ENCODE results near the gene TLE1.
A peak's percentile ranks its signal among the peaks of the same experiment; 100 is the strongest.

TLE1 gene

GRCh38 chr9:81661339-81661738 is 28.0 kb downstream of the TLE1 start:
- no peak overlapping the region for H2AFZ ChIP-seq (ENCODE audit: low read depth, low read length)
- no peaks in the 10 kb centered on the region for H3K36me3 ChIP-seq (replicated peaks; ENCODE audit: low read depth, low read length)
- H4K20me1 ChIP-seq (ENCODE audit: insufficient read depth, low read length) = no peaks in the 10 kb centered on the region
- no peak overlapping the region for H3K4me2 ChIP-seq (ENCODE audit: low read length)
- no peak overlapping the region for H3K9ac ChIP-seq (ENCODE audit: low read length)
- H3K9me3 ChIP-seq (ENCODE audit: insufficient read depth, low read length) = 0 out of 2 replicates have a peak, but pooled peaks cover 4% of the 10 kb centered on the region
- H3K4me3 ChIP-seq (ENCODE audit: low read length) = no peak overlapping the region
- peaks cover 26% of the 10 kb centered on the region for H3K27me3 ChIP-seq (ENCODE audit: low read depth, low read length)
- H3K27ac ChIP-seq (ENCODE audit: low read length) = no peak overlapping the region
- no peak for TF ChIP-seq EZH2phosphoT487 (IDR thresholded peaks at IDR 0.05; ENCODE audit: low read depth)
- TF ChIP-seq CTCF (IDR thresholded peaks at IDR 0.05; ENCODE audit: low read depth, low read length) = no peak
- peaks cover 37% of the 10 kb centered on the region for H3K4me1 ChIP-seq (ENCODE audit: low read length)
- no peaks in the 10 kb centered on the region for H3K79me2 ChIP-seq (ENCODE audit: low read length)

DNA sequence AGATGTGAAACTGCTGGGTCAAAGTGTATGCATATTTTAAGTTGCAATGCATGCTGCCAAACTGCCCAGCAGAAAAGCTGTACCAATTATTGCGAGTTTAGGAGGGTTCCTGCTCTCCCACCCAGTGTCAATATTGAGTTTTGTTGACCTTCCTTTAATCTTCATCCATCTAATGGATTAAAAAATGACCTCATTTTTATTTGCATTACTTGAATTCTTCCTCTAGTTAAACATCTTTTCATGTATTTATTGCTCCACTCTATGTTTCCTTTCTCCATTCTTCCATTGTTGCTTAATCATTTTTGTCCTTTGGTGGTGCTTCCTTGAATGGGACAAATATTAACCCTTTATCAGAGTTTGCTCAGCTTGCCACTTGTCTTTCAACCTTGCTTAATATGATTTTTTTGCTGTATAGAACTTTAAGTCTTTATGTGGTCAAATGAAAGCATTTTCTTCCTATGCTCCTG is 32.4 kb downstream of the TLE1 start:
- Histone ChIP-seq H3K4me2 (ENCODE audit: low read length) (no peak overlapping the region), H3K36me3 (replicated peaks; ENCODE audit: low read depth, low read length) (no peaks in the 10 kb centered on the region)

GRCh38 chr9:81656004-81656403 is 33.3 kb downstream of the TLE1 start:
- H3K4me3 ChIP-seq (ENCODE audit: low read length) = peak overlapping the region; percentile 73
- no peak overlapping the region for H2AFZ ChIP-seq (ENCODE audit: low read depth, low read length)
- H3K27me3 ChIP-seq (ENCODE audit: low read depth, low read length) = peaks cover 38% of the 10 kb centered on the region
- no peaks in the 10 kb centered on the region for H3K9me3 ChIP-seq (ENCODE audit: insufficient read depth, low read length)
- H3K4me2 ChIP-seq (ENCODE audit: low read length) = peak overlapping the region; percentile 89
- no peaks in the 10 kb centered on the region for H3K79me2 ChIP-seq (ENCODE audit: low read length)
- peaks cover 30% of the 10 kb centered on the region for H3K4me1 ChIP-seq (ENCODE audit: low read length)
- TF ChIP-seq CTCF (IDR thresholded peaks at IDR 0.05; ENCODE audit: low read depth, low read length) (no peak), EZH2phosphoT487 (IDR thresholded peaks at IDR 0.05; ENCODE audit: low read depth) (no peak)
- H4K20me1 ChIP-seq (ENCODE audit: insufficient read depth, low read length) = no peaks in the 10 kb centered on the region
- H3K36me3 ChIP-seq (replicated peaks; ENCODE audit: low read depth, low read length) = no peaks in the 10 kb centered on the region
- peak overlapping the region; percentile 60 for H3K9ac ChIP-seq (ENCODE audit: low read length)
- H3K27ac ChIP-seq (ENCODE audit: low read length) = peak overlapping the region; percentile 68

More for the DNA sequence above, 32.4 kb downstream of the TLE1 start:
- Histone ChIP-seq H3K27me3 (ENCODE audit: low read depth, low read length) (peaks cover 41% of the 10 kb centered on the region), H3K79me2 (ENCODE audit: low read length) (no peaks in the 10 kb centered on the region), H2AFZ (ENCODE audit: low read depth, low read length) (no peak overlapping the region), H4K20me1 (ENCODE audit: insufficient read depth, low read length) (no peaks in the 10 kb centered on the region), H3K9ac (ENCODE audit: low read length) (no peak overlapping the region), H3K9me3 (ENCODE audit: insufficient read depth, low read length) (no peaks in the 10 kb centered on the region), H3K27ac (ENCODE audit: low read length) (no peak overlapping the region), H3K4me3 (ENCODE audit: low read length) (no peak overlapping the region), H3K4me1 (ENCODE audit: low read length) (peaks cover 30% of the 10 kb centered on the region)
- no peak for TF ChIP-seq EZH2phosphoT487 (IDR thresholded peaks at IDR 0.05; ENCODE audit: low read depth)
- no peak for TF ChIP-seq CTCF (IDR thresholded peaks at IDR 0.05; ENCODE audit: low read depth, low read length)

- Histone ChIP-seq H3K4me3 (ENCODE audit: low read length) (no peak overlapping the region), H3K4me1 (ENCODE audit: low read length) (peaks cover 39% of the 10 kb centered on the region), H3K79me2 (ENCODE audit: low read length) (no peaks in the 10 kb centered on the region), H3K36me3 (replicated peaks; ENCODE audit: low read depth, low read length) (no peaks in the 10 kb centered on the region), H3K4me2 (ENCODE audit: low read length) (no peak overlapping the region), H3K9me3 (ENCODE audit: insufficient read depth, low read length) (no peaks in the 10 kb centered on the region), H3K9ac (ENCODE audit: low read length) (no peak overlapping the region), H3K27ac (ENCODE audit: low read length) (no peak overlapping the region), H4K20me1 (ENCODE audit: insufficient read depth, low read length) (no peaks in the 10 kb centered on the region), H3K27me3 (ENCODE audit: low read depth, low read length) (peaks cover 47% of the 10 kb centered on the region), H2AFZ (ENCODE audit: low read depth, low read length) (no peak overlapping the region)
- TF ChIP-seq EZH2phosphoT487 (IDR thresholded peaks at IDR 0.05; ENCODE audit: low read depth) (no peak), CTCF (IDR thresholded peaks at IDR 0.05; ENCODE audit: low read depth, low read length) (no peak)
These were observed 36.1 kb downstream of the TLE1 start for GRCh38 chr9:81653240-81653639.
